K562 (cell line): Measurements from ENCODE around the gene HOXB4. TPM values are rescaled to one million over a fixed set of nuclear protein-coding genes. Genes with fewer than 3 reads are reported as not detected.

Experiments
- ATAC-seq: fragments of 200-7000 bp; cut with Tn5 transposase; 3 replicates; pipeline ENCODE4 v1.9.1; 2020; ENCODE audit warnings: moderate library complexity
- BruUV-seq: library from RNA; stranded (reverse); fragments of 400-500 nt; replicated peaks from 2 replicates; lab custom pipeline; 2021; lab: Mats Ljungman, UMichigan
- CTCF ChIA-PET: fragments of 300-600 bp; formaldehyde crosslinking; extraction: SDS; loops from one replicate; lab custom pipeline; 2021; ENCODE audit warnings: low intra/inter-chr PET ratio; lab: Yijun Ruan, JAX
- POLR2A ChIA-PET: fragments of 300-600, 350-650 bp; sonication (Branson Sonifier 250); formaldehyde crosslinking; extraction: SDS; loops from one replicate; lab custom pipeline; 2021; ENCODE audit warnings: antibody characterized with exemption, inconsistent platforms; lab: Yijun Ruan, JAX
- DNase-seq, 4 experiments: peaks; one replicate each; pipeline versions ENCODE4 v3.0.0 to v3.0.0-alpha.2; 2011 to 2018; ENCODE audit warnings: low spot score in 3 of 4, mixed read lengths in 3 of 4; ENCODE audit errors: extremely low read depth in 1 of 4
- FAIRE-seq: peaks from 2 replicates; lab custom pipeline; 2011; peaks lifted over from hg19 to GRCh38; lab: Jason Lieb, UNC
- H2AFZ ChIP-seq: 2 replicates; pipeline ENCODE4 v1.6.0; 2011; ENCODE audit warnings: low read depth, low read length, control low read depth, inconsistent platforms
- H3K27ac ChIP-seq: fragments of 200-600 bp; 3 replicates; pipeline ENCODE4 v1.8.0; 2011; ENCODE audit warnings: low read depth, mild to moderate bottlenecking, control low read depth, inconsistent platforms, low read length, moderate library complexity, mixed read lengths; ENCODE audit errors: extremely low read depth
- H3K27me3 ChIP-seq, 2 experiments: fragments of 300-600 bp in 1 of 2; 2 replicates in 1 of 2; 3 replicates in 1 of 2; pipeline versions ENCODE4 v1.6.0 to v1.8.0; 2011; ENCODE audit warnings: inconsistent platforms in 2 of 2, low read length in 2 of 2, mild to moderate bottlenecking in 1 of 2, mixed read lengths in 1 of 2, moderate library complexity in 1 of 2; ENCODE audit not compliant: control insufficient read depth in 2 of 2, insufficient read depth in 2 of 2
- H3K36me3 ChIP-seq: fragments of 300-600 bp; 3 replicates; pipeline ENCODE4 v1.8.0; 2011; ENCODE audit warnings: mild to moderate bottlenecking, low read length, inconsistent platforms; ENCODE audit not compliant: control insufficient read depth, insufficient read depth
- H3K4me1 ChIP-seq, 2 experiments: fragments of 200-600 bp in 1 of 2; replicated peaks in 1 of 2; 2 replicates in 1 of 2; 3 replicates in 1 of 2; pipeline versions ENCODE4 v1.5.1 to v1.8.0; 2011; ENCODE audit warnings: inconsistent platforms in 2 of 2, low read length in 2 of 2, mild to moderate bottlenecking in 1 of 2, mixed read lengths in 1 of 2, moderate library complexity in 1 of 2; ENCODE audit not compliant: control insufficient read depth in 2 of 2, insufficient read depth in 2 of 2
- H3K4me2 ChIP-seq: 2 replicates; pipeline ENCODE4 v1.6.1; 2011; ENCODE audit warnings: low read length, control low read depth, inconsistent platforms, mixed read lengths; ENCODE audit not compliant: insufficient read depth
- H3K4me3 ChIP-seq: fragments of 200-600 bp; sonication (generic), shearing (Covaris generic); 2 replicates; pipeline ENCODE4 v1.5.1; 2016; ENCODE audit warnings: control low read depth, inconsistent platforms
- H3K79me2 ChIP-seq: fragments of 200-600 bp; 3 replicates; pipeline ENCODE4 v1.8.0; 2011; ENCODE audit warnings: low read length, inconsistent platforms; ENCODE audit not compliant: control insufficient read depth, insufficient read depth
- H3K9ac ChIP-seq, 2 experiments: 2 replicates each; pipeline versions ENCODE4 v1.6.0 to v1.6.1; 2011; ENCODE audit warnings: low read depth in 2 of 2, low read length in 2 of 2, control low read depth in 1 of 2, inconsistent platforms in 1 of 2, mild to moderate bottlenecking in 1 of 2, mixed read lengths in 1 of 2; ENCODE audit not compliant: insufficient read depth in 1 of 2
- H3K9me1 ChIP-seq: one replicate; pipeline ENCODE4 v1.6.0; 2011; ENCODE audit warnings: inconsistent platforms, mild to moderate bottlenecking, low read length, moderate library complexity; ENCODE audit not compliant: control insufficient read depth, insufficient read depth
- H3K9me3 ChIP-seq: replicated peaks from 2 replicates; pipeline ENCODE4 v1.5.1; 2011; ENCODE audit warnings: low read depth, low read length, inconsistent platforms; ENCODE audit not compliant: control insufficient read depth, insufficient read depth
- H4K20me1 ChIP-seq: replicated peaks from 2 replicates; pipeline ENCODE4 v1.6.1; 2011; ENCODE audit warnings: low read length, inconsistent platforms, mixed read lengths; ENCODE audit not compliant: control insufficient read depth, insufficient read depth
- DIDO1 ChIP-seq: fragments of 450-650 bp; IDR thresholded peaks from 2 replicates; pipeline ENCODE4 v1.6.1; 2016; ENCODE audit warnings: low read depth, missing biosample characterization, missing genetic modification characterization
- ELF4 ChIP-seq: fragments of 450-650 bp; formaldehyde crosslinking; IDR thresholded peaks from 2 replicates; pipeline ENCODE4 v1.4.0; 2022; ENCODE audit warnings: missing genetic modification characterization
- FOXO4 ChIP-seq: fragments of 450-650 bp; formaldehyde crosslinking; IDR thresholded peaks from 2 replicates; pipeline ENCODE4 v1.4.0; 2020; ENCODE audit warnings: mild to moderate bottlenecking, moderate library complexity
- MNT ChIP-seq, 2 experiments: fragments of 450-650 bp; conservative IDR thresholded peaks; 2 replicates each; pipeline ENCODE4 v1.6.1; 2017; ENCODE audit warnings: mild to moderate bottlenecking in 2 of 2, moderate library complexity in 2 of 2
- SAFB ChIP-seq: fragments of 200-400 bp; formaldehyde crosslinking; IDR thresholded peaks from 2 replicates; pipeline ENCODE4 v1.6.1; 2017; ENCODE audit warnings: low read depth, low read length, borderline replicate concordance
- SIRT6 ChIP-seq: IDR thresholded peaks from one replicate; pipeline ENCODE4 v1.6.1; 2012; ENCODE audit warnings: low read depth, mild to moderate bottlenecking, control low read depth, inconsistent platforms, low read length, moderate library complexity
- TAF15 ChIP-seq: fragments of 200-400 bp; formaldehyde crosslinking; IDR thresholded peaks from 2 replicates; pipeline ENCODE4 v1.6.1; 2017; ENCODE audit warnings: mild to moderate bottlenecking, low read depth, low read length, moderate library complexity
- TBL1XR1 ChIP-seq, 2 experiments: IDR thresholded peaks; 2 replicates each; pipeline ENCODE4 v1.6.1; 2012; ENCODE audit warnings: improper control_type of control experiment in 2 of 2, low read length in 2 of 2, mild to moderate bottlenecking in 1 of 2
- ZBTB9 ChIP-seq: fragments of 450-650 bp; formaldehyde crosslinking; IDR thresholded peaks from 2 replicates; pipeline ENCODE4 v1.4.0; 2020; ENCODE audit warnings: mild to moderate bottlenecking, moderate library complexity
- ZNF347 ChIP-seq: fragments of 450-650 bp; formaldehyde crosslinking; IDR thresholded peaks from 2 replicates; pipeline ENCODE4 v1.4.0; 2020; ENCODE audit warnings: low read depth, mild to moderate bottlenecking, moderate library complexity
- WGBS: fragments of 100-300 bp; shearing (Covaris generic); methylation state at CpG from one replicate; pipeline ENCODE4 v1.1.6; 2016; ENCODE audit warnings: low coverage, mixed read lengths; ENCODE audit not compliant: insufficient coverage; ENCODE audit errors: missing lambda C conversion rate; 5-methylcytosine and 5-hydroxymethylcytosine counted together
- in situ Hi-C: fragments of 300-500 bp; cut with MboI; formaldehyde crosslinking; loops from 4 replicates; pipeline ENCODE4 v1.15.0; 2018; ENCODE audit warnings: inconsistent platforms, mixed read lengths
- intact Hi-C: fragments of 100-400 bp; cut with micrococcal nuclease; formaldehyde crosslinking; loops from 2 replicates; pipeline ENCODE4 v1.14.2; 2022
- polyA plus RNA-seq, 8 experiments: library from polyadenylated mRNA; depleted of rRNA in 4 of 8; stranded (reverse) in 5 of 8; unstranded in 3 of 8; fragments of >200 nt; fragmentation: Nextera tagmentation in 2 of 8; fragmentation: Illumina TruSeq in 1 of 8; extraction: Ambion mirVana in 2 of 8; extraction: Trizol in 1 of 8; gene quantifications; 2 replicates each; pipeline versions ENCODE4 v1.2.1 to v1.2.3, GENCODE V29; 2011 to 2014; ENCODE audit warnings: inconsistent platforms in 1 of 8, missing spikeins in 1 of 8
- total RNA-seq, 7 experiments: library from RNA; depleted of rRNA in 6 of 7; stranded (reverse); fragments of >200 nt in 6 of 7; fragmentation: Illumina TruSeq in 2 of 7; extraction: Trizol in 2 of 7; gene quantifications; 2 replicates each; pipeline versions ENCODE4 v1.2.1 to v1.2.3, GENCODE V29; 2011 to 2021; ENCODE audit warnings: low replicate concordance in 1 of 7

The HOXB4 gene
- total and polyA plus RNA-seq, 9 of the 15 experiments (the other 6 are each of a cell fraction or from before 2014, with no cell fraction given): 1.6 to 34.9 (median 14.9) TPM

GRCh38 chr17:48596735-48597527 lies 18.8 kb upstream of the HOXB4 start:
- Histone ChIP-seq H3K4me3 (no peak overlapping the region), H4K20me1 (no peaks in the 10 kb centered on the region; the same call in 1 of the 2 replicates), H3K79me2 (peaks cover 34% of the 10 kb centered on the region), H3K4me1 (peaks cover 24 to 56% of the 10 kb centered on the region in 2 experiments; a peak in 4 of 5 replicates), H3K27me3 (no peaks in the 10 kb centered on the region), H3K27ac (no peak overlapping the region), H3K9ac (no peak overlapping the region), H2AFZ (no peak overlapping the region), H3K36me3 (no peaks in the 10 kb centered on the region; the same call in 2 of the 3 replicates), H3K9me3 (no peaks in the 10 kb centered on the region), H3K4me2 (no peak overlapping the region), H3K9me1 (no peaks in the 10 kb centered on the region)
- ChIA-PET POLR2A (no interaction called here), CTCF (interaction anchor here (0.6 kb wide), 2 partner anchors 21 to 105 kb away, joined by 3 read pairs; no protein-coding TSS in a partner anchor)
- in situ Hi-C loops: no loop called here
- no peak for TF ChIP-seq MNT (conservative IDR thresholded peaks at IDR 0.05)
- no peak for TF ChIP-seq FOXO4 (CRISPR knock-in tag)
- no peak for TF ChIP-seq SAFB
- no peak for TF ChIP-seq ELF4 (CRISPR knock-in tag)
- no peak for TF ChIP-seq TAF15
- no peak for TF ChIP-seq SIRT6
- TF ChIP-seq DIDO1: no peak
- no peak for TF ChIP-seq TBL1XR1 (IDR thresholded peaks at IDR 0.05; ENCODE audit: low read length in 2 of 2)
- TF ChIP-seq ZBTB9 (CRISPR knock-in tag): no peak
- TF ChIP-seq ZNF347: no peak
- ATAC-seq: no peak
- no peak for FAIRE-seq
- DNase-seq: no peak
- intact Hi-C loops: no loop called here
- WGBS: 95% methylated on average over 17 of the region's 26 CpGs
- no TSS peak for BruUV-seq
